Measurements from ENCODE around the gene ZNF398.

GRCh38 chr7:149197675-149198074, 50.4 kb downstream of the ZNF398 start:
- no peak for TF ChIP-seq CTCF (IDR thresholded peaks at IDR 0.05; ENCODE audit: insufficient read depth, low read length, poor library complexity, severe bottlenecking)
- TF ChIP-seq EZH2phosphoT487 (conservative IDR thresholded peaks at IDR 0.05; ENCODE audit: low read length) = no peak

Data from SU-DHL-6 (cell line).